Activated CD4-positive, alpha-beta T cell treated with anti-CD3 and anti-CD28 coated beads for 36 hours (primary cell): Measurements from ENCODE around the gene TRIM44. TPM values are rescaled to one million over a fixed set of nuclear protein-coding genes. Genes with fewer than 3 reads are reported as not detected.
"Not testable (repeated sequence)": the region's sequence is repeated elsewhere in the genome, so short reads cannot be mapped to it uniquely, and the experiment has no call there.

Source experiments
- ATAC-seq: fragments of 200-7000 bp; cut with Tn5 transposase; one replicate; pipeline ENCODE4 v1.10.0; 2021; ENCODE audit warnings: mild to moderate bottlenecking, moderate library complexity
- CTCF ChIA-PET: fragments of 350-600 bp; sonication (Branson Sonifier 250); formaldehyde crosslinking; loops from one replicate; lab custom pipeline; 2021; ENCODE audit warnings: antibody characterized with exemption; lab: Charles Lee
- POLR2A ChIA-PET: fragments of 350-600 bp; sonication (Branson Sonifier 250); formaldehyde crosslinking; loops from one replicate; lab custom pipeline; 2021; ENCODE audit warnings: antibody characterized with exemption, inconsistent platforms; lab: Charles Lee
- DNase-seq: peaks from one replicate; pipeline ENCODE4 v3.0.0-alpha.2; 2020
- H3K27ac Mint-ChIP-seq: one replicate; pipeline ENCODE4 v1.8.0; 2021; ENCODE audit warnings: mixed read lengths
- H3K27me3 Mint-ChIP-seq: one replicate; pipeline ENCODE4 v1.8.0; 2021; ENCODE audit warnings: mixed read lengths
- H3K36me3 Mint-ChIP-seq: one replicate; pipeline ENCODE4 v1.8.0; 2021; ENCODE audit warnings: low read depth, mixed read lengths
- H3K4me1 Mint-ChIP-seq: one replicate; pipeline ENCODE4 v1.8.0; 2021; ENCODE audit warnings: mixed read lengths
- H3K4me3 Mint-ChIP-seq: one replicate; pipeline ENCODE4 v1.8.0; 2021; ENCODE audit warnings: mild to moderate bottlenecking, moderate library complexity, mixed read lengths
- H3K9me3 Mint-ChIP-seq: one replicate; pipeline ENCODE4 v1.8.0; 2021; ENCODE audit warnings: low read depth, mixed read lengths
- intact Hi-C, 2 experiments: fragments of 100-400 bp; cut with DNase I in 1 of 2; cut with micrococcal nuclease in 1 of 2; formaldehyde crosslinking; loops; one replicate each; pipeline versions ENCODE4 v1.14.2 to v1.15.1; 2022 to 2024; cut with DNase I, micrococcal nuclease
- total RNA-seq, 2 experiments: library from RNA; stranded (reverse); gene quantifications; one replicate each; pipeline ENCODE4 v1.2.3, GENCODE V29; 2021

The TRIM44 gene
- total RNA-seq, 2 experiments from 2014 or later, result 38.1 to 39.9 TPM

DNA sequence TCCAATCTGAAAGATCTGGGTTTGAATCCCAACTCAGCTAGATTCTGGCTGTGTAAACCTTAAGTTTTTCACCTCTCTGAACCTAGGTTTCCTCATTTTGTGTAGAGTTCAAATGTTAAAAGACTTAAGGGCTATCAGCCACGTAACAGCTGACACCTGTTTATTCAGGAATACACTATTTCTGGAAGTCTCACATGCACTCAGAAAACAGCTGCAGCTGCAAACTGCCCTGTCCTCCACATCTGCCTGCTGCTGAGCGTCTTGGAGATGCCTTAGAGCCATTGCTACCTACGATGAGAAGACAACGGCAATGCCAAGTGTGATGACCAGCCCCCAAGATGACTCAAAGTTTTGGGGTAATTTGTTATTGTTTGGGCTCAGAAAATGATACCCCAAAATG, 6.7 kb upstream of the TRIM44 start:
- DNase-seq, result no peak
- ATAC-seq, result no peak
- Mint-ChIP-seq H3K4me3 (no peak overlapping the region), H3K36me3 (no peaks in the 10 kb centered on the region), H3K27ac (no peak overlapping the region), H3K4me1 (no peaks in the 10 kb centered on the region), H3K9me3 (no peaks in the 10 kb centered on the region), H3K27me3 (peaks cover 37% of the 10 kb centered on the region)
- intact Hi-C loops, result no loop called here
- CTCF ChIA-PET, result interaction anchor here (0.8 kb wide), 1 partner anchor 27 kb away, joined by 3 read pairs; no protein-coding TSS in a partner anchor
- POLR2A ChIA-PET, result no interaction called here

GRCh38 chr11:35658020-35658948, 4.3 kb upstream of the TRIM44 start:
- ChIA-PET CTCF (interaction anchor here (0.9 to 1.9 kb wide), 2 partner anchors 9 to 164 kb away, joined by 4 read pairs; no protein-coding TSS in a partner anchor), POLR2A (no interaction called here)
- DNase-seq (no peak), ATAC-seq (no peak)
- H3K4me3 Mint-ChIP-seq, result no peak overlapping the region
- peaks cover 25% of the 10 kb centered on the region for H3K27me3 Mint-ChIP-seq
- H3K36me3 Mint-ChIP-seq, result peaks cover 4% of the 10 kb centered on the region
- H3K4me1 Mint-ChIP-seq, result peaks cover 15% of the 10 kb centered on the region
- H3K9me3 Mint-ChIP-seq, result peaks cover 3% of the 10 kb centered on the region
- intact Hi-C loops, result no loop called here
- H3K27ac Mint-ChIP-seq, result no peak overlapping the region

DNA sequence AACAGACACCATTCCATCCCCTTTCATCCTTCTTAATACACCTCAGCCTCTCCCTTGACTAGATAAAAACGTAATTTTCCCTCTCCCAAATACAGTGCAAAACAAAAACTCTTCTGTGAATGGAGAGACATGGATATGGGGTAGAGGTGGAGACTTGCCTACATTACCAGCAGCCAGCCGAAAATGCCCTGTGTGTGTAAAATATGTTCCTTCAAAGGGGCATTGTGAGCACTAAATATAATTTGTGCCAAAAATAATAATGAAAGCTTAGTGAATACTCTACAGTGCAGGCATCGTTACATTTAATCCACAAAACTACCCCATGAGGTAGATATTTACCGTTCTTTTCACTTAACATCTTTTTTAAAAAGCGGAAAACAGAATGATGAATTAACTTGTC, 1.0 kb upstream of the TRIM44 start:
- ChIA-PET CTCF (interaction anchor here (0.6 to 0.8 kb wide), 2 partner anchors 598 to 865 kb away, joined by 3 read pairs; no protein-coding TSS in a partner anchor), POLR2A (no interaction called here)
- DNase-seq (no peak), ATAC-seq (no peak)
- Mint-ChIP-seq H3K9me3 (peaks cover 25% of the 10 kb centered on the region), H3K27ac (peak overlapping the region; percentile 97), H3K4me1 (peaks cover 41% of the 10 kb centered on the region), H3K27me3 (peaks cover 6% of the 10 kb centered on the region), H3K4me3 (peak overlapping the region; percentile 83), H3K36me3 (peaks cover 29% of the 10 kb centered on the region)
- intact Hi-C loops, result loop anchor here (5.0 to 10.0 kb wide), 7 partner anchors 327 to 1927 kb away; partner anchors contain the start of genes APIP (in 1 of the 2), CAT (in 1 of the 2), CD59 (in 1 of the 2) and COMMD9 (in 1 of the 2)

- Mint-ChIP-seq H3K36me3 (peaks cover 34% of the 10 kb centered on the region), H3K4me1 (peaks cover 41% of the 10 kb centered on the region)
- DNase-seq, result peak; percentile 24
Measured at GRCh38 chr11:35662061-35662648, 420 bp upstream of the TRIM44 start.

DNA sequence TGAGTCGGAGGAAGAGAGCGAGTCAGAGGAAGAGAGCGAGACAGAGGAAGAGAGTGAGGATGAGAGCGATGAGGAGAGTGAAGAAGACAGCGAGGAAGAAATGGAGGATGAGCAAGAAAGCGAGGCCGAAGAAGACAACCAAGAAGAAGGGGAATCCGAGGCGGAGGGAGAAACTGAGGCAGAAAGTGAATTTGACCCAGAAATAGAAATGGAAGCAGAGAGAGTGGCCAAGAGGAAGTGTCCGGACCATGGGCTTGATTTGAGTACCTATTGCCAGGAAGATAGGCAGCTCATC, 780 bp downstream of the TRIM44 start:
- DNase-seq, result no peak
- ATAC-seq, result no peak
- Mint-ChIP-seq H3K9me3 (peaks cover 31% of the 10 kb centered on the region), H3K4me3 (peak overlapping the region; percentile 83), H3K27ac (peak overlapping the region; percentile 95), H3K4me1 (peaks cover 41% of the 10 kb centered on the region), H3K27me3 (no peaks in the 10 kb centered on the region), H3K36me3 (peaks cover 43% of the 10 kb centered on the region)
- CTCF ChIA-PET, result interaction anchor here (1.2 kb wide), 1 partner anchor 483 kb away, joined by 3 read pairs; no protein-coding TSS in a partner anchor
- intact Hi-C loops, result loop anchor here (2.0 to 10.0 kb wide), 10 partner anchors 47 to 1929 kb away; partner anchors contain the start of genes COMMD9 (in 2 of the 2), APIP (in 1 of the 2), CAT (in 1 of the 2) and CD59 (in 1 of the 2)
- POLR2A ChIA-PET, result no interaction called here

More at GRCh38 chr11:35662061-35662648, 420 bp upstream of the TRIM44 start:
- ChIA-PET POLR2A (no interaction called here), CTCF (interaction anchor here (0.6 to 1.2 kb wide), 2 partner anchors 484 to 864 kb away, joined by 3 read pairs; no protein-coding TSS in a partner anchor)
- peaks cover 3% of the 10 kb centered on the region for H3K27me3 Mint-ChIP-seq
- H3K4me3 Mint-ChIP-seq, result peak overlapping the region; percentile 83
- peak; percentile 31 for ATAC-seq
- H3K9me3 Mint-ChIP-seq, result peaks cover 29% of the 10 kb centered on the region
- intact Hi-C loops, result loop anchor here (1.0 to 10.0 kb wide), 13 partner anchors 12 to 1927 kb away; partner anchors contain the start of genes COMMD9 (in 2 of the 2), APIP (in 1 of the 2), CAT (in 1 of the 2) and CD59 (in 1 of the 2)
- H3K27ac Mint-ChIP-seq, result peak overlapping the region; percentile 97

DNA sequence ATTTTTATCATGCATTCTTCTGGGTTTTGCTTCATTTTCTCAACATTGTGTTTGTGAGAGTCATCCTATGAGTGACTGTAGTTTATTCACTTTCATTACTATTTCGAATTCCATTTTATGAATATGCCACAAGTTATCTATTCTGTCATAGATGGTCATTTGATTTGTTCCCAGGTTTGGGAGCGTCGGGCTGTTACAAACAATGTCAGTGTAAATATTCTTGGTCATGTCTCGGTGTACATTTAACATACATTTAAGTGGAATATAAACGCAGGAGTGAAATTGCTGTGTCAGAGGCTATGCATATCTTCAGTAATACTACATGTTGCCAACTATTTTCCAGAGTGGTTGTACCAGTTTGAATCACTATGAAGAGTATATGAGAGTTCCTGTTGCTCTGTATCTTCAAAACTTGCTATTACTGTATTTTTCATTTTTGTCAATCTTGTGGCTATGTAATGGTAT, 2.4 kb downstream of the TRIM44 start:
- ChIA-PET POLR2A (no interaction called here), CTCF (interaction anchor here (0.6 kb wide), 1 partner anchor 381 kb away, joined by 3 read pairs; no protein-coding TSS in a partner anchor)
- no peak for DNase-seq
- ATAC-seq, result no peak
- no peak overlapping the region for H3K27ac Mint-ChIP-seq
- H3K27me3 Mint-ChIP-seq, result no peaks in the 10 kb centered on the region
- peaks cover 31% of the 10 kb centered on the region for H3K9me3 Mint-ChIP-seq
- peaks cover 50% of the 10 kb centered on the region for H3K36me3 Mint-ChIP-seq
- peaks cover 50% of the 10 kb centered on the region for H3K4me1 Mint-ChIP-seq
- H3K4me3 Mint-ChIP-seq, result peak overlapping the region; percentile 11
- intact Hi-C loops, result loop anchor here (5.0 to 10.0 kb wide), 7 partner anchors 330 to 1930 kb away; partner anchors contain the start of genes APIP (in 1 of the 2), CAT (in 1 of the 2), CD59 (in 1 of the 2) and COMMD9 (in 1 of the 2)

DNA sequence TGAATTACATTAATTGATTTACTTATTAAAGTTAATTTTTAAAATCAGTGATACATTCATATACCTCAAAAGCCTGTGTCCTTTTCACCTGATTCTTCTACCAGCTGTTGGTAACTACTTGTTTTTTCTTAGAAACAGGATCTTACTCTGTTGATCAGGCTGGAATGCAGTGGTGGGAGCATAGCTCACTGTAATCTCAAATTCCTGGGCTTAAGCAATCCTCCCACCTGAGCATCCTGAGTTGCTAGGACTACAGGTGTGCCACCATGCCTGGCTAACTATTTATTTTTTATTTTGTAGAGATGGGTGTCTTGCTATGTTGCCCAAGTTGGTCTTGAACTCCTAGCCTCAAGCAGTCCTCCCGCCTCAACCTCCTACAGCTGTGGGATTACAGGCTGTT, 4.7 kb downstream of the TRIM44 start:
- intact Hi-C loops, result loop anchor here in 1 of 2 experiments (10.0 kb wide), 4 partner anchors 332 to 1932 kb away; partner anchors contain the start of genes CAT and CD59
- H3K9me3 Mint-ChIP-seq, result peaks cover 31% of the 10 kb centered on the region
- no peak overlapping the region for H3K4me3 Mint-ChIP-seq
- H3K4me1 Mint-ChIP-seq, result peaks cover 63% of the 10 kb centered on the region
- ChIA-PET CTCF (no interaction called here), POLR2A (interaction anchor here (0.7 kb wide), 1 partner anchor 32 kb away, joined by 3 read pairs; no protein-coding TSS in a partner anchor)
- no peak for DNase-seq
- no peak for ATAC-seq
- H3K27ac Mint-ChIP-seq, result no peak overlapping the region
- no peaks in the 10 kb centered on the region for H3K27me3 Mint-ChIP-seq
- peaks cover 55% of the 10 kb centered on the region for H3K36me3 Mint-ChIP-seq

DNA sequence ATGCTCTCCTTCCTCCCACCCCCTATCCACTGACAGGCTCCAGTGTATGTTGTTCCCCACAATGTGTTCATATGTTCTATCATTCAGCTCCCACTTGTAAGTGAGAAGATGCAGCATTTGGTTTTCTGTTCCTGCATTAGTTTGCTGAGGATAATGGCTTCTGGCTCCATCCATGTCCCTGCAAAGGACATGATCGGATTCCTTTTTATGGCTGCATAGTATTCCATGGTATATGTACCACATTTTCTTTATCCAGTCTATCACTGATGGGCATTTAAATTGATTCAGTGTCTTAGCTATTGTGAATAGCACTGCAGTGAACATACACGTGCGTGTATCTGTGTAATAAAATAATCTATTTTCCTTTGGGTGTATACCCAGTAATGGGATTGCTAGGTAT, 5.8 kb downstream of the TRIM44 start:
- H3K9me3 Mint-ChIP-seq, result peaks cover 27% of the 10 kb centered on the region
- POLR2A ChIA-PET, DNase-seq, H3K4me3 Mint-ChIP-seq, ATAC-seq, CTCF ChIA-PET, H3K27ac Mint-ChIP-seq, H3K27me3 Mint-ChIP-seq: not testable (repeated sequence)
- peaks cover 54% of the 10 kb centered on the region for H3K36me3 Mint-ChIP-seq
- peaks cover 67% of the 10 kb centered on the region for H3K4me1 Mint-ChIP-seq
- intact Hi-C loops, result loop anchor here in 1 of 2 experiments (10.0 kb wide), 4 partner anchors 334 to 1934 kb away; partner anchors contain the start of genes CAT and CD59

DNA sequence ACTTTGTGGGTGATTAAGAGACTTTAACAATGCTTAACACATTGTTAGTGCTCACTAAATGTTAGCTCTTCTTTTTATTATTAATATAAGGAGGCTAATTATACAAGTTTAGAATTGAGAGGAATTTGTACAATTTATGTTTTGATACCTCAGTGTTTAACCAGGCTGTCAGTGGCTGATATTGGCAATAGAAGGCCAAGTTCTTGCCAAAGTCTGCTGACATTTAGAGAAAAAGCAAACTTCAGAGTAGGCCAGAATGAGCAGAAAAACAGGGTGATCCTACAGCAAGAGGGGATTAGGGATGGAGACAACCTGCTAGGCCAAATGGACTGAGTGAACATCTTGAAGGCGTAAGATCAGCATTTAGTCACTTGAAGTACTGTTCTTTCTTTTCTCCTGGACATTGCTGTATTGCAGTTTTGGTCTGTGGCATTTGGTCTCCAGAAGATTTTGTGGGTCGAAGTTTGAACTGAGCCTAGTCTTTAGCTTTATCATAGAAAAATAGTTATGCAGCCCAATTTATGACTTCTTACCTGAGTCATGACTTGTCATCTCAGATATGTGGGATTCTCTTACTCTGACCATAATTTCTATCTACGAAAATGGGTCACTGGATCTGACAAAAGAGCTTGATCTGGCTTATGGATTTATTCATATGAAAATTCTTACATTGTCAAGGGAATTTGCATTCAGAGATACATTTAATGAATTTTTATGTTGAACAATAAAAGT, 9.0 kb downstream of the TRIM44 start:
- H3K9me3 Mint-ChIP-seq, result peaks cover 6% of the 10 kb centered on the region
- H3K27ac Mint-ChIP-seq, result no peak overlapping the region
- CTCF ChIA-PET, result interaction anchor here (1.4 kb wide), 2 partner anchors 18 to 150 kb away, joined by 4 read pairs; no protein-coding TSS in a partner anchor

GRCh38 chr11:35672608-35673007, 10.0 kb downstream of the TRIM44 start:
- DNase-seq (no peak), ATAC-seq (no peak)
- ChIA-PET POLR2A (no interaction called here), CTCF (no interaction called here)
- intact Hi-C loops, result no loop called here
- Mint-ChIP-seq H3K4me3 (no peak overlapping the region), H3K4me1 (peaks cover 74% of the 10 kb centered on the region), H3K9me3 (peaks cover 2% of the 10 kb centered on the region), H3K36me3 (peaks cover 23% of the 10 kb centered on the region), H3K27me3 (no peaks in the 10 kb centered on the region), H3K27ac (no peak overlapping the region)

More for the DNA sequence above, 9.0 kb downstream of the TRIM44 start:
- DNase-seq, result no peak
- H3K27me3 Mint-ChIP-seq, result no peaks in the 10 kb centered on the region
- ATAC-seq, result no peak
- peaks cover 67% of the 10 kb centered on the region for H3K4me1 Mint-ChIP-seq
- peaks cover 29% of the 10 kb centered on the region for H3K36me3 Mint-ChIP-seq
- intact Hi-C loops, result no loop called here
- POLR2A ChIA-PET, result no interaction called here
- H3K4me3 Mint-ChIP-seq, result no peak overlapping the region
